Mesenchymal stem cell (in vitro differentiated cells and primary cell): Measurements from ENCODE around the gene HDAC4.

Experiments used
- DNase-seq: peaks from one replicate; pipeline ENCODE4 v3.0.0-alpha.2; 2013
- H2AFZ ChIP-seq: one replicate; pipeline ENCODE4 v1.6.1; 2013; ENCODE audit warnings: low read depth, mild to moderate bottlenecking, control low read depth, inconsistent platforms, low read length, moderate library complexity
- H2AK5ac ChIP-seq: 2 replicates; pipeline ENCODE4 v1.6.1; 2013; ENCODE audit warnings: low read length, moderate library complexity, mild to moderate bottlenecking, inconsistent platforms; ENCODE audit not compliant: severe bottlenecking
- H2BK120ac ChIP-seq: one replicate; pipeline ENCODE4 v1.6.1; 2013; ENCODE audit warnings: low read depth, mild to moderate bottlenecking, inconsistent platforms, low read length, moderate library complexity
- H2BK12ac ChIP-seq, 2 experiments: one replicate each; pipeline ENCODE4 v1.6.1; 2013; ENCODE audit warnings: inconsistent platforms in 2 of 2, low read length in 2 of 2, mild to moderate bottlenecking in 2 of 2, moderate library complexity in 2 of 2, control low read depth in 1 of 2
- H2BK15ac ChIP-seq: one replicate; pipeline ENCODE4 v1.6.1; 2013; ENCODE audit warnings: mild to moderate bottlenecking, low read depth, inconsistent platforms; ENCODE audit not compliant: poor library complexity, severe bottlenecking
- H2BK5ac ChIP-seq: 2 replicates; pipeline ENCODE4 v1.6.1; 2013; ENCODE audit warnings: low read depth, mild to moderate bottlenecking, low read length, control low read depth, inconsistent platforms; ENCODE audit not compliant: poor library complexity, severe bottlenecking
- H3K14ac ChIP-seq, 2 experiments: one replicate each; pipeline ENCODE4 v1.6.1; 2013; ENCODE audit warnings: inconsistent platforms in 2 of 2, low read length in 2 of 2, control low read depth in 1 of 2, mild to moderate bottlenecking in 1 of 2, moderate library complexity in 1 of 2
- H3K18ac ChIP-seq, 2 experiments: one replicate each; pipeline ENCODE4 v1.6.1; 2013; ENCODE audit warnings: inconsistent platforms in 2 of 2, low read length in 2 of 2, control low read depth in 1 of 2, low read depth in 1 of 2, mild to moderate bottlenecking in 1 of 2
- H3K23ac ChIP-seq, 2 experiments: one replicate each; pipeline ENCODE4 v1.6.1; 2013; ENCODE audit warnings: inconsistent platforms in 2 of 2, low read length in 2 of 2, mild to moderate bottlenecking in 2 of 2, moderate library complexity in 2 of 2, control low read depth in 1 of 2
- H3K27ac ChIP-seq: 2 replicates; pipeline ENCODE4 v1.5.1; 2013; ENCODE audit warnings: mild to moderate bottlenecking, moderate library complexity, low read length, control low read depth, inconsistent platforms; ENCODE audit not compliant: poor library complexity, severe bottlenecking
- H3K27me3 ChIP-seq, 2 experiments: 2 replicates each; pipeline versions ENCODE4 v1.6.1 to v1.7.0; 2013; ENCODE audit warnings: low read length in 2 of 2, mild to moderate bottlenecking in 2 of 2, moderate library complexity in 2 of 2, control low read depth in 1 of 2, inconsistent platforms in 1 of 2; ENCODE audit not compliant: control insufficient read depth in 1 of 2, insufficient read depth in 1 of 2
- H3K36me3 ChIP-seq, 2 experiments: 2 replicates each; pipeline versions ENCODE4 v1.6.1 to v1.7.0; 2013; ENCODE audit warnings: low read length in 2 of 2, control low read depth in 1 of 2, inconsistent platforms in 1 of 2, low read depth in 1 of 2, mild to moderate bottlenecking in 1 of 2; ENCODE audit not compliant: insufficient read depth in 2 of 2, control insufficient read depth in 1 of 2
- H3K4ac ChIP-seq, 2 experiments: one replicate each; pipeline ENCODE4 v1.6.1; 2013; ENCODE audit warnings: inconsistent platforms in 2 of 2, low read length in 2 of 2, mild to moderate bottlenecking in 2 of 2, moderate library complexity in 2 of 2, control low read depth in 1 of 2, low read depth in 1 of 2
- H3K4me1 ChIP-seq: 2 replicates; pipeline ENCODE4 v1.6.1; 2013; ENCODE audit warnings: low read depth, low read length, control low read depth; ENCODE audit not compliant: control insufficient read depth, insufficient read depth
- H3K4me2 ChIP-seq: 2 replicates; pipeline ENCODE4 v1.6.1; 2013; ENCODE audit warnings: low read length, mild to moderate bottlenecking, inconsistent platforms; ENCODE audit not compliant: poor library complexity, severe bottlenecking
- H3K4me3 ChIP-seq, 2 experiments: 2 replicates each; pipeline versions ENCODE4 v1.5.1 to v1.7.0; 2013; ENCODE audit warnings: low read length in 2 of 2, mild to moderate bottlenecking in 2 of 2, control low read depth in 1 of 2, low read depth in 1 of 2; ENCODE audit not compliant: insufficient read depth in 1 of 2
- H3K79me1 ChIP-seq: replicated peaks from 2 replicates; pipeline ENCODE4 v1.6.1; 2013; ENCODE audit warnings: mild to moderate bottlenecking, control low read depth, low read length, inconsistent platforms; ENCODE audit not compliant: poor library complexity, severe bottlenecking
- H3K9ac ChIP-seq: 2 replicates; pipeline ENCODE4 v1.7.0; 2013; ENCODE audit warnings: mild to moderate bottlenecking, low read length, moderate library complexity
- H3K9me3 ChIP-seq: 2 replicates; pipeline ENCODE4 v1.7.0; 2013; ENCODE audit warnings: mild to moderate bottlenecking, low read length; ENCODE audit not compliant: control insufficient read depth
- H4K8ac ChIP-seq: one replicate; pipeline ENCODE4 v1.6.1; 2013; ENCODE audit warnings: inconsistent platforms, mild to moderate bottlenecking, low read length, moderate library complexity
- H4K91ac ChIP-seq: one replicate; pipeline ENCODE4 v1.6.1; 2013; ENCODE audit warnings: mild to moderate bottlenecking, low read length, inconsistent platforms
- WGBS: methylation state at CpG from one replicate; pipeline ENCODE4 v1.1.7; 2013; ENCODE audit warnings: mixed read lengths; 5-methylcytosine and 5-hydroxymethylcytosine counted together

Gene HDAC4

GRCh38 chr2:239041062-239041461 lies 359.8 kb downstream of the HDAC4 start:
- WGBS, result 90% methylated on average over 14 of the region's 14 CpGs
- no peak overlapping the region for H3K4me2 ChIP-seq
- H4K91ac ChIP-seq, result no peak overlapping the region
- no peaks in the 10 kb centered on the region for H3K4me1 ChIP-seq
- no peak overlapping the region for H2BK120ac ChIP-seq
- no peak overlapping the region for H3K4ac ChIP-seq
- no peak overlapping the region for H2AFZ ChIP-seq
- no peak overlapping the region for H3K23ac ChIP-seq
- H2AK5ac ChIP-seq, result no peak overlapping the region
- no peak overlapping the region for H4K8ac ChIP-seq
- H3K9me3 ChIP-seq, result no peaks in the 10 kb centered on the region
- no peaks in the 10 kb centered on the region for H3K79me1 ChIP-seq
- no peak overlapping the region for H3K4me3 ChIP-seq
- no peaks in the 10 kb centered on the region for H3K36me3 ChIP-seq
- no peak overlapping the region for H2BK15ac ChIP-seq
- H2BK12ac ChIP-seq, result no peak overlapping the region
- H3K14ac ChIP-seq, result no peak overlapping the region
- peaks cover 6 to 22% of the 10 kb centered on the region in 2 experiments for H3K27me3 ChIP-seq
- H3K27ac ChIP-seq, result no peak overlapping the region
- no peak overlapping the region for H3K9ac ChIP-seq
- H2BK5ac ChIP-seq, result no peak overlapping the region
- DNase-seq, result no peak
- H3K18ac ChIP-seq, result no peak overlapping the region

- Histone ChIP-seq H3K14ac (no peak overlapping the region), H3K4me1 (peaks cover 2% of the 10 kb centered on the region), H3K23ac (no peak overlapping the region), H3K18ac (no peak overlapping the region), H2BK5ac (no peak overlapping the region), H2AFZ (no peak overlapping the region), H3K4ac (no peak overlapping the region), H3K4me3 (no peak overlapping the region), H2BK12ac (no peak overlapping the region), H2BK15ac (no peak overlapping the region), H4K8ac (no peak overlapping the region), H3K4me2 (no peak overlapping the region), H3K27me3 (peaks cover 6 to 23% of the 10 kb centered on the region in 2 experiments), H3K9ac (no peak overlapping the region), H2BK120ac (no peak overlapping the region), H3K79me1 (no peaks in the 10 kb centered on the region), H2AK5ac (no peak overlapping the region), H3K36me3 (no peaks in the 10 kb centered on the region), H3K9me3 (no peaks in the 10 kb centered on the region), H4K91ac (no peak overlapping the region), H3K27ac (no peak overlapping the region)
- no peak for DNase-seq
- WGBS, result 88% methylated on average over 15 of the region's 15 CpGs
These were observed 360.6 kb downstream of the HDAC4 start for GRCh38 chr2:239040152-239040761.

DNA sequence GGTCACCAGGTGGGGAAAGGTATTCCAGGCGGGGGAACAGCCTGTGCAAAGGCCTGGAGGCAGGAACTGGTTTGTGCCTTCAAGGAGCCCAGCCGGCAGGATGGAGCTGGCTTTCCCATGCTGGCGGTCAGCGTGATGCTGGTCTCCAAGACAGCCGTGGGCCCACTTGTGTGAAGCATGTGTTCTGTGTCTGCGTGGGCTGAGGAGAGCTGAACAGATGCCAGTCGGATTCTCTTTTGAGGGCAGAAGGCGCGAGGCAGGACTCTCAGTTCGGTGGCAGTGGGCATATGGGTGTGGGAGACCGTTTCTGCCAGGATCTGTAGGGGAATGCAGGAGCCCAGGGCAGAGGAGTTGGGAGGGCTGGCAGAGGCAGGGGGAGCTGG lies 361.4 kb downstream of the HDAC4 start:
- no peak overlapping the region for H2BK15ac ChIP-seq
- DNase-seq, result no peak
- H4K8ac ChIP-seq, result no peak overlapping the region
- H3K4me3 ChIP-seq, result no peak overlapping the region
- H3K27me3 ChIP-seq, result peaks cover 6 to 23% of the 10 kb centered on the region in 2 experiments
- H3K4me1 ChIP-seq, result peaks cover 2% of the 10 kb centered on the region
- no peak overlapping the region for H3K27ac ChIP-seq
- no peak overlapping the region for H2AK5ac ChIP-seq
- no peak overlapping the region for H3K4ac ChIP-seq
- no peak overlapping the region for H3K18ac ChIP-seq
- no peak overlapping the region for H2AFZ ChIP-seq
- no peaks in the 10 kb centered on the region for H3K36me3 ChIP-seq
- H3K79me1 ChIP-seq, result no peaks in the 10 kb centered on the region
- H2BK12ac ChIP-seq, result no peak overlapping the region
- WGBS, result 87% methylated on average over 11 of the region's 11 CpGs
- no peak overlapping the region for H2BK5ac ChIP-seq
- no peak overlapping the region for H3K14ac ChIP-seq
- no peak overlapping the region for H3K23ac ChIP-seq
- H3K9ac ChIP-seq, result no peak overlapping the region
- no peak overlapping the region for H3K4me2 ChIP-seq
- H4K91ac ChIP-seq, result no peak overlapping the region
- no peak overlapping the region for H2BK120ac ChIP-seq
- H3K9me3 ChIP-seq, result no peaks in the 10 kb centered on the region

DNA sequence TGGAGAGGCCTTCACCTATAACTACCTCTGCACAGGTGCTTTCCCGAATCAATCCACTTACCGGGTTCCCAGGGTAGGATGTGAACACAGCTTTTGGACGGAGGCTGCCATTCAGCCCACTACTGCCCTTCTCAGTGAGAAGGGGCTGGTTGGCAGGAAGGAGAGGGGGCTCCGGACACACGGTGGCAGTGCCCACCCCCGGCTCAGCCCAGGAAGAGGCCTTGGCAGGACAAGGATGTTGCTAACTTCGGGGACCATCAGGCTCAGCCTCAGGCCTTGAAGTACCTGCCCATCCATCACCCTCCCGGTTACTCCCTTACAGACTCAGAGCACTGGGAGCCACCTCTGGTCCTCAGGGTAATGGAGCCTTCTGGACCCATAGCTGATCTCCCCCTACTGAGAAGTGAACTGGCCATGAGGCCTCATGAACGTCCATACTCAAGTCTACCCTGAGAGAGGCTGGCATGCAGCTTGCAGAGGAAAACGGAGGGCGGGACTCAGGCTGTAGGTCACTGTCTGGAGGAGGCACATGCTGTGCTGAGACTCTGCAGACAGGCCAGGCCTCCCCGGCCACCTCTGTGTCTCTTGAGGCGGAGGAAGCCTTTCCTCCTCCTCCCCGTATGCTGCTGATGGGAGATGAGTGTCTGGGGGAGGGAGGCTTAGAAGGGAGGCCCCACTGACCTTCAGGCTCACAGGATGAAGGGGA lies 361.9 kb downstream of the HDAC4 start:
- Histone ChIP-seq H3K4me3 (no peak overlapping the region), H3K4ac (no peak overlapping the region), H3K9me3 (no peaks in the 10 kb centered on the region), H4K8ac (no peak overlapping the region), H3K79me1 (no peaks in the 10 kb centered on the region), H3K4me1 (peaks cover 2% of the 10 kb centered on the region), H2BK12ac (no peak overlapping the region), H3K23ac (no peak overlapping the region), H2AK5ac (no peak overlapping the region), H4K91ac (no peak overlapping the region), H3K9ac (no peak overlapping the region), H2BK15ac (no peak overlapping the region), H2AFZ (no peak overlapping the region), H3K4me2 (no peak overlapping the region), H2BK5ac (no peak overlapping the region), H2BK120ac (no peak overlapping the region), H3K27ac (no peak overlapping the region), H3K14ac (no peak overlapping the region), H3K18ac (no peak overlapping the region), H3K36me3 (no peaks in the 10 kb centered on the region), H3K27me3 (peaks cover 12 to 29% of the 10 kb centered on the region in 2 experiments)
- DNase-seq, result no peak
- WGBS, result 78% methylated on average over 14 of the region's 14 CpGs
